ENCODE measurements around the gene SIRT5.

SIRT5 gene

GRCh38 chr6:13550656-13551055 is 23.7 kb upstream of the SIRT5 start:
- no peak overlapping the region for H3K9ac ChIP-seq (ENCODE audit: low read length in 5 of 5)

GRCh38 chr6:13553646-13554045 is 20.8 kb upstream of the SIRT5 start:
- Histone ChIP-seq H3K4me3 (ENCODE audit: low read depth in 1 of 5, low read length in 5 of 5) (no peak overlapping the region), H3K4me1 (ENCODE audit: control insufficient read depth in 5 of 5, insufficient read depth in 5 of 5, low read length in 5 of 5) (peaks cover 0 to 20% (median 3%) of the 10 kb centered on the region in 5 donors), H3K9me3 (ENCODE audit: control insufficient read depth in 5 of 5, low read length in 5 of 5) (no peaks in the 10 kb centered on the region), H3K36me3 (ENCODE audit: control insufficient read depth in 5 of 5, insufficient read depth in 5 of 5, low read length in 5 of 5) (no peaks in the 10 kb centered on the region), H3K9ac (ENCODE audit: low read length in 5 of 5) (no peak overlapping the region), H3K27me3 (ENCODE audit: control insufficient read depth in 5 of 5, insufficient read depth in 4 of 5, low read length in 5 of 5) (no peaks in the 10 kb centered on the region), H3K27ac (ENCODE audit: low read depth, low read length) (peak overlapping the region; percentile 7)

More at GRCh38 chr6:13550656-13551055, 23.7 kb upstream of the SIRT5 start:
- Histone ChIP-seq H3K27ac (ENCODE audit: low read depth, low read length) (no peak overlapping the region), H3K27me3 (ENCODE audit: control insufficient read depth in 5 of 5, insufficient read depth in 4 of 5, low read length in 5 of 5) (no peaks in the 10 kb centered on the region), H3K4me1 (ENCODE audit: control insufficient read depth in 5 of 5, insufficient read depth in 5 of 5, low read length in 5 of 5) (peaks cover 0 to 15% (median 3%) of the 10 kb centered on the region in 5 donors), H3K36me3 (ENCODE audit: control insufficient read depth in 5 of 5, insufficient read depth in 5 of 5, low read length in 5 of 5) (no peaks in the 10 kb centered on the region), H3K9me3 (ENCODE audit: control insufficient read depth in 5 of 5, low read length in 5 of 5) (no peaks in the 10 kb centered on the region), H3K4me3 (ENCODE audit: low read depth in 1 of 5, low read length in 5 of 5) (no peak overlapping the region)

DNA sequence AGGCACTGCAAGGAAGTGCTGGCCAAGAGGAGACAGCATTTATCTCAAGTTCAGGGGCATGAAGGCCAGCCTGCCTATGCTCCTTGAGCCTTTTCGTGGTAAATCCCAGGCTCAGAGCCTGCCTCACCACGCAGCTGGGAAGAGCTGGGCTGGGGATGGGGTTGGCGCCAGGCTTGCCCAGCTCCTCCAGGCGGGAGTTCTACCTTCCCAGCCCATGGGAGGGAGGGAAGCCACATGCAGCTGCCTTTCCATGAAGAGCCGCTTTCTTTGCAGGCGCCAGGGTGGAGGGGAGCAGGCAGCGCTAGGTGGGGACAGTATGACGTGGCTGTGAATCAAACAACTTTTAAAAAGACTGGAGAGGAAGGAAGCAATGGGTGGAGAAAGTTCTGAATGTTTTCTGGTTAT is 19.5 kb upstream of the SIRT5 start:
- peaks cover 0 to 27% (median 3%) of the 10 kb centered on the region in 5 donors for H3K4me1 ChIP-seq (ENCODE audit: control insufficient read depth in 5 of 5, insufficient read depth in 5 of 5, low read length in 5 of 5)
- no peak overlapping the region for H3K9ac ChIP-seq (ENCODE audit: low read length in 5 of 5)
- no peaks in the 10 kb centered on the region for H3K36me3 ChIP-seq (ENCODE audit: control insufficient read depth in 5 of 5, insufficient read depth in 5 of 5, low read length in 5 of 5)
- no peaks in the 10 kb centered on the region for H3K27me3 ChIP-seq (ENCODE audit: control insufficient read depth in 5 of 5, insufficient read depth in 4 of 5, low read length in 5 of 5)
- H3K9me3 ChIP-seq (ENCODE audit: control insufficient read depth in 5 of 5, low read length in 5 of 5): no peaks in the 10 kb centered on the region
- H3K27ac ChIP-seq (ENCODE audit: low read depth, low read length): peak overlapping the region; percentile 7
- H3K4me3 ChIP-seq (ENCODE audit: low read depth in 1 of 5, low read length in 5 of 5): no peak overlapping the region

DNA sequence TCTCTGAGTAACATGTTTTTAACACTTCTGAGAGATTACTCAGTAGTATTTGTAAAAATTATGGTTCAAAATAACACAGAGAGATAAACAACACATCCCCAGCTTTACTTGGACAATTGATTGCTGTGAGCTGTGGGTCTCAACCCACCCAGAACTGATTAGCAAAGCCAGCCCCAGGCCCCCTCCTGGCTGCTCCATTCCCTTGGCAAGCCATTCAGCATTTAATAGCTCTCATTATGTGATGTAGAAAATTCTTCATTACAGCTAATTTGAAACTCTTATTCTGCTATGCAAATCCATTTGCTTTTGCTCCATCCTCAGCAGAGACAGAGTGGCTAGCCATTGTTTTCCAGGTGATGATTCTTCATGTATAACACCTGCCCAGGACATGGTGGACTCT is 16.6 kb upstream of the SIRT5 start:
- Histone ChIP-seq H3K27ac (ENCODE audit: low read depth, low read length) (no peak overlapping the region), H3K4me1 (ENCODE audit: control insufficient read depth in 5 of 5, insufficient read depth in 5 of 5, low read length in 5 of 5) (peaks cover 0 to 27% (median 10%) of the 10 kb centered on the region in 5 donors), H3K4me3 (ENCODE audit: low read depth in 1 of 5, low read length in 5 of 5) (no peak overlapping the region), H3K9me3 (ENCODE audit: control insufficient read depth in 5 of 5, low read length in 5 of 5) (no peaks in the 10 kb centered on the region), H3K27me3 (ENCODE audit: control insufficient read depth in 5 of 5, insufficient read depth in 4 of 5, low read length in 5 of 5) (no peaks in the 10 kb centered on the region), H3K9ac (ENCODE audit: low read length in 5 of 5) (no peak overlapping the region), H3K36me3 (ENCODE audit: control insufficient read depth in 5 of 5, insufficient read depth in 5 of 5, low read length in 5 of 5) (no peaks in the 10 kb centered on the region)

DNA sequence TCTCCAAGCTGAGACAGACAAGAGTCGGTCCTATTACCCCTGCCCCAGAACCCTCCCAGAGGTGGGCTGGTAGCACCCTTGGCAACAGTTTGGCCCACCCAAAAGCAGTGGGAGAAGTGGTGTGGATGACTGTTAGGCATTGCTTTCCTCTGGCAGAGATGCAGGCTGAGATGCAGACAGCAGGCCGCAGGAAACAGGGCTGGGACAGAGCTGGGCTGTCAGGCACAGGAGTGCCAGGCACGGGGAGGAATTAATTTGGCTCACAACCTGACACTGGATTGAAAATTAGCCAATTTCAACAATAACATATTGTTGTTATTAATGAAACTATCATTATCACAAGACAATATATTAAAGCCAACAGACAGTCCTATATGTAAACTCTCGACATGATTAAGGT is 15.7 kb upstream of the SIRT5 start:
- Histone ChIP-seq H3K9ac (ENCODE audit: low read length in 5 of 5) (no peak overlapping the region), H3K27ac (ENCODE audit: low read depth, low read length) (no peak overlapping the region), H3K4me3 (ENCODE audit: low read depth in 1 of 5, low read length in 5 of 5) (no peak overlapping the region), H3K4me1 (ENCODE audit: control insufficient read depth in 5 of 5, insufficient read depth in 5 of 5, low read length in 5 of 5) (peaks cover 0 to 27% (median 10%) of the 10 kb centered on the region in 5 donors), H3K36me3 (ENCODE audit: control insufficient read depth in 5 of 5, insufficient read depth in 5 of 5, low read length in 5 of 5) (no peaks in the 10 kb centered on the region), H3K9me3 (ENCODE audit: control insufficient read depth in 5 of 5, low read length in 5 of 5) (no peaks in the 10 kb centered on the region), H3K27me3 (ENCODE audit: control insufficient read depth in 5 of 5, insufficient read depth in 4 of 5, low read length in 5 of 5) (no peaks in the 10 kb centered on the region)

GRCh38 chr6:13559251-13559650 is 15.2 kb upstream of the SIRT5 start:
- Histone ChIP-seq H3K9me3 (ENCODE audit: control insufficient read depth in 5 of 5, low read length in 5 of 5) (no peaks in the 10 kb centered on the region), H3K27ac (ENCODE audit: low read depth, low read length) (no peak overlapping the region), H3K4me1 (ENCODE audit: control insufficient read depth in 5 of 5, insufficient read depth in 5 of 5, low read length in 5 of 5) (peaks cover 0 to 26% (median 10%) of the 10 kb centered on the region in 5 donors), H3K4me3 (ENCODE audit: low read depth in 1 of 5, low read length in 5 of 5) (no peak overlapping the region), H3K9ac (ENCODE audit: low read length in 5 of 5) (no peak overlapping the region), H3K36me3 (ENCODE audit: control insufficient read depth in 5 of 5, insufficient read depth in 5 of 5, low read length in 5 of 5) (no peaks in the 10 kb centered on the region), H3K27me3 (ENCODE audit: control insufficient read depth in 5 of 5, insufficient read depth in 4 of 5, low read length in 5 of 5) (no peaks in the 10 kb centered on the region)

GRCh38 chr6:13559968-13560650 is 14.3 kb upstream of the SIRT5 start:
- Histone ChIP-seq H3K9ac (ENCODE audit: low read length in 5 of 5) (no peak overlapping the region), H3K4me3 (ENCODE audit: low read depth in 1 of 5, low read length in 5 of 5) (no peak overlapping the region), H3K27ac (ENCODE audit: low read depth, low read length) (no peak overlapping the region), H3K9me3 (ENCODE audit: control insufficient read depth in 5 of 5, low read length in 5 of 5) (no peaks in the 10 kb centered on the region), H3K4me1 (ENCODE audit: control insufficient read depth in 5 of 5, insufficient read depth in 5 of 5, low read length in 5 of 5) (peaks cover 0 to 17% (median 5%) of the 10 kb centered on the region in 5 donors), H3K27me3 (ENCODE audit: control insufficient read depth in 5 of 5, insufficient read depth in 4 of 5, low read length in 5 of 5) (no peaks in the 10 kb centered on the region), H3K36me3 (ENCODE audit: control insufficient read depth in 5 of 5, insufficient read depth in 5 of 5, low read length in 5 of 5) (no peaks in the 10 kb centered on the region)

DNA sequence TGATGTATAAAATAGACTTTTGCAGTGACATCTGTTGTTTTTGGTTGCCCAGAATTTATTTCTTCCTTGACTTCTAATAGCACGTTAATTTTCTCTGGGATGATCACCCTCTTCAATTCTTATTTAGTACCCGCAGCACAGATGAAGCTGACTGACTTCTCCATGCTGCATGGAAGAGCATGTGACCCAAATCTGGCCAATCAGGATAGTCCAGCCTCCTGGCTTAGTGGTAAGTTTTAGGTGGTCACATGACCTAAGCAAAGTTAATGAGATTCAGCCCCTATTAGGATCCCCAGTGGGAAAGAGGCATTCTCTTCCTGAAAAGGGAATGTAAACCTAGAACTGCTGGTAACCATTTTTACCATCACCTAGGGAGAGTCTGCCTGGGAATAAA is 13.8 kb upstream of the SIRT5 start:
- no peak overlapping the region for H3K27ac ChIP-seq (ENCODE audit: low read depth, low read length)
- H3K9me3 ChIP-seq (ENCODE audit: control insufficient read depth in 5 of 5, low read length in 5 of 5): no peaks in the 10 kb centered on the region
- no peak overlapping the region for H3K9ac ChIP-seq (ENCODE audit: low read length in 5 of 5)
- no peaks in the 10 kb centered on the region for H3K36me3 ChIP-seq (ENCODE audit: control insufficient read depth in 5 of 5, insufficient read depth in 5 of 5, low read length in 5 of 5)
- peaks cover 0 to 12% (median under 1%) of the 10 kb centered on the region in 5 donors for H3K4me1 ChIP-seq (ENCODE audit: control insufficient read depth in 5 of 5, insufficient read depth in 5 of 5, low read length in 5 of 5)
- H3K27me3 ChIP-seq (ENCODE audit: control insufficient read depth in 5 of 5, insufficient read depth in 4 of 5, low read length in 5 of 5): no peaks in the 10 kb centered on the region
- H3K4me3 ChIP-seq (ENCODE audit: low read depth in 1 of 5, low read length in 5 of 5): no peak overlapping the region

GRCh38 chr6:13561624-13562267 is 12.7 kb upstream of the SIRT5 start:
- Histone ChIP-seq H3K4me3 (ENCODE audit: low read depth in 1 of 5, low read length in 5 of 5) (no peak overlapping the region), H3K9me3 (ENCODE audit: control insufficient read depth in 5 of 5, low read length in 5 of 5) (no peaks in the 10 kb centered on the region), H3K27ac (ENCODE audit: low read depth, low read length) (peak overlapping the region; percentile 3), H3K4me1 (ENCODE audit: control insufficient read depth in 5 of 5, insufficient read depth in 5 of 5, low read length in 5 of 5) (peaks cover 0 to 9% (median 0%) of the 10 kb centered on the region in 5 donors), H3K9ac (ENCODE audit: low read length in 5 of 5) (no peak overlapping the region), H3K27me3 (ENCODE audit: control insufficient read depth in 5 of 5, insufficient read depth in 4 of 5, low read length in 5 of 5) (no peaks in the 10 kb centered on the region), H3K36me3 (ENCODE audit: control insufficient read depth in 5 of 5, insufficient read depth in 5 of 5, low read length in 5 of 5) (no peaks in the 10 kb centered on the region)

DNA sequence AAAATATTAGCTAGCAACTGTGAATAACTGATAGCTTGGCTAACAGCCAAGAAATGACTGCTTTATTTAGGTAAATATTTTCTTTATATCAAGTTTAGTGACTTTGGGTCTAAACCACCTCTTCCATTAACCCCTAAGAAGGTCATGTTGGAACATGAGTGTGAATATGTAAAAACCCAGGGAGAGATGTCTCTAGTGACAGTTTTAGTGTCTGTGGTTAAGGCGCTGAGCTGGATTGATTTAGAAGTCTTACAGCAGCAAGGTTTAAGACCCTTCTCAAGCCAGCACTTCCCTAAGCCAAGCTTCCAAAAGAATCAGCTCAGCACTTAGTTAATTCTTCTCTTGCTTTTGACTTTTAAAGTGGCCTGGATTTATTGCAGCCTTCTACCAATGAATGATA is 11.4 kb upstream of the SIRT5 start:
- no peak overlapping the region for H3K4me3 ChIP-seq (ENCODE audit: low read depth in 1 of 5, low read length in 5 of 5)
- H3K36me3 ChIP-seq (ENCODE audit: control insufficient read depth in 5 of 5, insufficient read depth in 5 of 5, low read length in 5 of 5): no peaks in the 10 kb centered on the region
- no peak overlapping the region for H3K9ac ChIP-seq (ENCODE audit: low read length in 5 of 5)
- H3K9me3 ChIP-seq (ENCODE audit: control insufficient read depth in 5 of 5, low read length in 5 of 5): no peaks in the 10 kb centered on the region
- no peaks in the 10 kb centered on the region for H3K27me3 ChIP-seq (ENCODE audit: control insufficient read depth in 5 of 5, insufficient read depth in 4 of 5, low read length in 5 of 5)
- no peak overlapping the region for H3K27ac ChIP-seq (ENCODE audit: low read depth, low read length)
- peaks cover 0 to 9% (median 0%) of the 10 kb centered on the region in 5 donors for H3K4me1 ChIP-seq (ENCODE audit: control insufficient read depth in 5 of 5, insufficient read depth in 5 of 5, low read length in 5 of 5)
